DOHH2 (cell line): ENCODE data around the gene DEFB127.

Experiments used
- H3F3A ChIP-seq: fragments of 200-600 bp; sonication (generic), shearing (Covaris generic); 2 replicates; pipeline ENCODE4 v1.6.0; 2016; ENCODE audit warnings: antibody characterized with exemption, mild to moderate bottlenecking; ENCODE audit not compliant: control insufficient read depth, insufficient read depth
- H3K27ac ChIP-seq: fragments of 200-600 bp; sonication (generic); 2 replicates; pipeline ENCODE4 v1.5.1; 2014; ENCODE audit warnings: low read depth, mild to moderate bottlenecking, low read length, moderate library complexity
- H3K27me3 ChIP-seq: fragments of 200-600 bp; sonication (generic); 2 replicates; pipeline ENCODE4 v1.6.1; 2014; ENCODE audit warnings: mild to moderate bottlenecking, low read length, mixed read lengths; ENCODE audit not compliant: control insufficient read depth
- H3K36me3 ChIP-seq: fragments of 200-600 bp; sonication (generic); 2 replicates; pipeline ENCODE4 v1.6.1; 2014; ENCODE audit warnings: mild to moderate bottlenecking, low read length, moderate library complexity, mixed read lengths; ENCODE audit not compliant: control insufficient read depth
- H3K4me1 ChIP-seq: fragments of 200-600 bp; sonication (generic); 2 replicates; pipeline ENCODE4 v1.6.1; 2014; ENCODE audit warnings: mild to moderate bottlenecking, low read length, mixed read lengths; ENCODE audit not compliant: control insufficient read depth
- H3K4me2 ChIP-seq: fragments of 200-600 bp; sonication (generic); 2 replicates; pipeline ENCODE4 v1.6.0; 2014; ENCODE audit warnings: mild to moderate bottlenecking, low read length, moderate library complexity
- H3K4me3 ChIP-seq: fragments of 200-600 bp; sonication (generic); 2 replicates; pipeline ENCODE4 v1.5.1; 2014; ENCODE audit warnings: mild to moderate bottlenecking, low read length, mixed read lengths
- H3K79me2 ChIP-seq: fragments of 200-600 bp; sonication (generic); 2 replicates; pipeline ENCODE4 v1.6.1; 2014; ENCODE audit warnings: mild to moderate bottlenecking, low read length, mixed read lengths; ENCODE audit not compliant: control insufficient read depth
- H3K9me2 ChIP-seq: fragments of 200-600 bp; sonication (generic); replicated peaks from 2 replicates; pipeline ENCODE4 v1.6.1; 2014; ENCODE audit warnings: mild to moderate bottlenecking, low read length, mixed read lengths; ENCODE audit not compliant: control insufficient read depth
- H3K9me3 ChIP-seq: fragments of 200-600 bp; sonication (generic); 2 replicates; pipeline ENCODE4 v1.6.1; 2014; ENCODE audit warnings: antibody characterized with exemption, low read length, mixed read lengths; ENCODE audit not compliant: control insufficient read depth, insufficient read depth
- H4K20me1 ChIP-seq: fragments of 200-600 bp; sonication (generic); 2 replicates; pipeline ENCODE4 v1.6.0; 2014; ENCODE audit warnings: low read depth, mild to moderate bottlenecking, antibody characterized with exemption, low read length, moderate library complexity; ENCODE audit not compliant: control insufficient read depth, insufficient read depth
- CTCF ChIP-seq: fragments of 200-600 bp; sonication (generic); IDR thresholded peaks from one replicate; pipeline ENCODE4 v1.5.1; 2014; ENCODE audit warnings: antibody characterized with exemption, mild to moderate bottlenecking, low read depth, low read length; ENCODE audit not compliant: poor library complexity, severe bottlenecking
- EZH2phosphoT487 ChIP-seq: fragments of 200-600 bp; sonication (generic); IDR thresholded peaks from 2 replicates; pipeline ENCODE4 v1.6.1; 2017; ENCODE audit warnings: borderline replicate concordance, mild to moderate bottlenecking, antibody characterized with exemption, low read length, moderate library complexity, mixed read lengths

DEFB127 gene

GRCh38 chr20:152131-152530 lies 5.1 kb upstream of the DEFB127 start:
- no peaks in the 10 kb centered on the region for H3K9me3 ChIP-seq
- H3K27me3 ChIP-seq: 0 out of 2 replicates have a peak, but pooled peaks cover 3% of the 10 kb centered on the region
- H3K4me3 ChIP-seq: no peak overlapping the region
- no peaks in the 10 kb centered on the region for H3K36me3 ChIP-seq
- TF ChIP-seq CTCF (no peak), EZH2phosphoT487 (no peak)
- no peaks in the 10 kb centered on the region for H3F3A ChIP-seq
- H3K4me1 ChIP-seq: peaks cover 6% of the 10 kb centered on the region
- H3K27ac ChIP-seq: no peak overlapping the region
- H3K79me2 ChIP-seq: no peaks in the 10 kb centered on the region
- no peak overlapping the region for H3K4me2 ChIP-seq
- no peaks in the 10 kb centered on the region for H4K20me1 ChIP-seq
- H3K9me2 ChIP-seq: no peaks in the 10 kb centered on the region

DNA sequence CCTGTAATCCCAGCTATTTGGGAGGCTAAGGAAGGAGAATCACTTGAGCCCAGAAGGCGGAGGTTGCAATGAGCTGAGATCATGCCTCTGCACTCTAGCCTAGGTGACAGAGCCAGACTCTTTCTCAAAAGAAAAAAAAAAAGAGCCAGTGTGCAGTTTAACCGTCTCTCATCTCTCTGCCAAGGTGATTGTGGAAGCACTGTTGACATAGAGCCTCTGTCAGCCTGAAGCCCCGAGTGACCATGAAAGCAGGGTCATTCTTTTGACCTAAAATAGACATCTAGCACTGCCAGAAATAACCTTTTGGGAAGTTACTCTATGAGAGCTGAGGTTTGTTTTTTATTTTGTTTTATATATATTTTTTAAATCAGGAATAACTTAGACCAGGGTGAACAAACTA lies 7.4 kb downstream of the DEFB127 start:
- H3K27ac ChIP-seq: no peak overlapping the region
- no peaks in the 10 kb centered on the region for H3K9me2 ChIP-seq
- no peaks in the 10 kb centered on the region for H3K4me1 ChIP-seq
- H3K9me3 ChIP-seq: no peaks in the 10 kb centered on the region
- H3F3A ChIP-seq: no peaks in the 10 kb centered on the region
- no peak for TF ChIP-seq EZH2phosphoT487
- TF ChIP-seq CTCF: no peak
- no peaks in the 10 kb centered on the region for H3K36me3 ChIP-seq
- no peak overlapping the region for H3K4me3 ChIP-seq
- H4K20me1 ChIP-seq: no peaks in the 10 kb centered on the region
- H3K79me2 ChIP-seq: no peaks in the 10 kb centered on the region
- H3K4me2 ChIP-seq: no peak overlapping the region
- H3K27me3 ChIP-seq: peaks cover 6% of the 10 kb centered on the region

DNA sequence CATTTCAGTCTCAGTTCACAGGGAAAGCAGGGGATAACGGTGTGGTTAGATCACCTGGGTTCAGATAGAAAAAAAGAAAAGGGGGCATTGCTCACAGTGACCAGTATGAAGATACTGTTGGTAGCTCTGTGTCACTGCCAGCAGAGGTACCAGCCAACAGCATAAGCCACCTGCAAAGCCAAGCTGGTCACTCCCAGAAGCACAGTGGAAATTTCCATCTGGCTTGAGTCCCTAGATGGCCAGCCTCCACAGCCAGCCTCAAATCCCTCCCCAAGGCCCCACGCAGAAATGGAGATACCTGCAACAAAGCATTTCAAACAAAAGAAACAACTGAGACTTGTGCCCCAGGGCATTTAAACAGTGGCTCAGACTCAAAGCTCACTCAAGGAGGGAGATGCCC lies 11.6 kb downstream of the DEFB127 start:
- Histone ChIP-seq H3K9me3 (no peaks in the 10 kb centered on the region), H3K27ac (no peak overlapping the region), H4K20me1 (no peaks in the 10 kb centered on the region), H3K4me1 (no peaks in the 10 kb centered on the region), H3F3A (no peaks in the 10 kb centered on the region), H3K79me2 (no peaks in the 10 kb centered on the region), H3K4me2 (no peak overlapping the region), H3K36me3 (no peaks in the 10 kb centered on the region), H3K4me3 (no peak overlapping the region), H3K27me3 (peaks cover 6% of the 10 kb centered on the region), H3K9me2 (no peaks in the 10 kb centered on the region)
- TF ChIP-seq CTCF (no peak), EZH2phosphoT487 (no peak)

- peaks cover 8% of the 10 kb centered on the region for H3K27me3 ChIP-seq
Measured at GRCh38 chr20:184288-184687, 27.0 kb downstream of the DEFB127 start.

More at GRCh38 chr20:184288-184687, 27.0 kb downstream of the DEFB127 start:
- Histone ChIP-seq H3K36me3 (no peaks in the 10 kb centered on the region), H3K9me3 (no peaks in the 10 kb centered on the region), H3K4me3 (no peak overlapping the region), H3K9me2 (no peaks in the 10 kb centered on the region), H3K4me2 (no peak overlapping the region), H3K4me1 (no peaks in the 10 kb centered on the region), H3K27ac (no peak overlapping the region), H4K20me1 (no peaks in the 10 kb centered on the region), H3F3A (no peaks in the 10 kb centered on the region), H3K79me2 (no peaks in the 10 kb centered on the region)
- TF ChIP-seq CTCF (no peak), EZH2phosphoT487 (no peak)
